NB4 (cell line): ENCODE measurements around the gene WDR1.

Source experiments
- MYC ChIP-seq: IDR thresholded peaks from 2 replicates; pipeline ENCODE4 v1.6.1; 2011; ENCODE audit warnings: low read depth, low read length
- POLR2A ChIP-seq: IDR thresholded peaks from 2 replicates; pipeline ENCODE4 v1.6.1; 2011; ENCODE audit warnings: mild to moderate bottlenecking; ENCODE audit not compliant: insufficient read length; ENCODE audit errors: extremely low read depth
- TF ChIP-seq, protein P1 (sequence below): IDR thresholded peaks from one replicate; pipeline ENCODE4 v1.5.1; 2012; ENCODE audit warnings: low read depth, low read length
- TF ChIP-seq, protein P2 (sequence below): IDR thresholded peaks from 2 replicates; pipeline ENCODE4 v1.6.1; 2011; ENCODE audit warnings: low read depth, low read length

- TF ChIP-seq, protein P1, sequence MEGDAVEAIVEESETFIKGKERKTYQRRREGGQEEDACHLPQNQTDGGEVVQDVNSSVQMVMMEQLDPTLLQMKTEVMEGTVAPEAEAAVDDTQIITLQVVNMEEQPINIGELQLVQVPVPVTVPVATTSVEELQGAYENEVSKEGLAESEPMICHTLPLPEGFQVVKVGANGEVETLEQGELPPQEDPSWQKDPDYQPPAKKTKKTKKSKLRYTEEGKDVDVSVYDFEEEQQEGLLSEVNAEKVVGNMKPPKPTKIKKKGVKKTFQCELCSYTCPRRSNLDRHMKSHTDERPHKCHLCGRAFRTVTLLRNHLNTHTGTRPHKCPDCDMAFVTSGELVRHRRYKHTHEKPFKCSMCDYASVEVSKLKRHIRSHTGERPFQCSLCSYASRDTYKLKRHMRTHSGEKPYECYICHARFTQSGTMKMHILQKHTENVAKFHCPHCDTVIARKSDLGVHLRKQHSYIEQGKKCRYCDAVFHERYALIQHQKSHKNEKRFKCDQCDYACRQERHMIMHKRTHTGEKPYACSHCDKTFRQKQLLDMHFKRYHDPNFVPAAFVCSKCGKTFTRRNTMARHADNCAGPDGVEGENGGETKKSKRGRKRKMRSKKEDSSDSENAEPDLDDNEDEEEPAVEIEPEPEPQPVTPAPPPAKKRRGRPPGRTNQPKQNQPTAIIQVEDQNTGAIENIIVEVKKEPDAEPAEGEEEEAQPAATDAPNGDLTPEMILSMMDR = no peak
- TF ChIP-seq POLR2A (no peak), MYC (no peak)
- TF ChIP-seq, protein P2, sequence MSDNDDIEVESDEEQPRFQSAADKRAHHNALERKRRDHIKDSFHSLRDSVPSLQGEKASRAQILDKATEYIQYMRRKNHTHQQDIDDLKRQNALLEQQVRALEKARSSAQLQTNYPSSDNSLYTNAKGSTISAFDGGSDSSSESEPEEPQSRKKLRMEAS = no peak
Measured at GRCh38 chr4:10163296-10163695, 46.7 kb upstream of the WDR1 start.
